ENCODE measurements around the gene PLCB1. TPM values are rescaled to one million over a fixed set of nuclear protein-coding genes. Genes with fewer than 3 reads are reported as not detected.

Gene PLCB1
- total and polyA plus RNA-seq, 2 experiments from 2014 or later, result 6.7 to 20.5 TPM

DNA sequence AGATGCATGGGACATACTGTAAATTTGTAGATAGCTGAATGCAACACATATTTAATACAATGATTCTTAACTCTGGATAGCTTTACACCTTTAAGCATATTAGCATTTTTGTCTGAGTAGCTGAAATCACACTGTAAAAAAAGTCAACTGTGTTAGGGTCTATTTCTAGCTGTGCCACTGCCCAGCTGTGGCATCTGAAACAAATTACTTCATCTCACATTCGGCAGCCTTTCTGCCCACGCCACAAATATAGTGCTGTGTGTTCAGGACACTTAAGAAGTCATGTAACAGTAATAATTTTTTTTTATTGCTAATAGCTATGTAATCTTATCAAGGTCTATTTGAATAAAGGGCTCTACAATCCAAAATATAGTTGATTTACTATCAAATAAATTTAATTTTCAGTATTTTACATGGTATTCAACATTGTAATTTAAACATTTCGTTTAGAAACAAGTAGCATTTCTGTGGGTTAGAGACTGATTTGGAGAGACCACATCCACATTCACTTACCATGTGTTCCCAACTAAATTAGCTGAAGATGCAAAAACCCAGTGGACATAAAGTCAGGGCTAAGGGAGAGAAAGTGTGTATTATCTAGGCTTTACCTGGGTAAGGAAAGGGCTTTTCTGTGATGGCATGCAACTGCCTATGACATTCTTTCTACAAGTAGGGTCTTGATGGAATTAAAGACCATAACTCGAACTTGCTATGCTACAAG, 276.7 kb downstream of the PLCB1 start:
- no peak overlapping the region for H3K27ac ChIP-seq
- H3K4me1 ChIP-seq (ENCODE audit: insufficient read depth), result peaks cover 3% of the 10 kb centered on the region
- H3K79me2 ChIP-seq, result no peaks in the 10 kb centered on the region
- no peak for TF ChIP-seq EZH2phosphoT487 (IDR thresholded peaks at IDR 0.05; ENCODE audit: low read depth, severe bottlenecking, unreplicated experiment)
- TF ChIP-seq, protein P1, sequence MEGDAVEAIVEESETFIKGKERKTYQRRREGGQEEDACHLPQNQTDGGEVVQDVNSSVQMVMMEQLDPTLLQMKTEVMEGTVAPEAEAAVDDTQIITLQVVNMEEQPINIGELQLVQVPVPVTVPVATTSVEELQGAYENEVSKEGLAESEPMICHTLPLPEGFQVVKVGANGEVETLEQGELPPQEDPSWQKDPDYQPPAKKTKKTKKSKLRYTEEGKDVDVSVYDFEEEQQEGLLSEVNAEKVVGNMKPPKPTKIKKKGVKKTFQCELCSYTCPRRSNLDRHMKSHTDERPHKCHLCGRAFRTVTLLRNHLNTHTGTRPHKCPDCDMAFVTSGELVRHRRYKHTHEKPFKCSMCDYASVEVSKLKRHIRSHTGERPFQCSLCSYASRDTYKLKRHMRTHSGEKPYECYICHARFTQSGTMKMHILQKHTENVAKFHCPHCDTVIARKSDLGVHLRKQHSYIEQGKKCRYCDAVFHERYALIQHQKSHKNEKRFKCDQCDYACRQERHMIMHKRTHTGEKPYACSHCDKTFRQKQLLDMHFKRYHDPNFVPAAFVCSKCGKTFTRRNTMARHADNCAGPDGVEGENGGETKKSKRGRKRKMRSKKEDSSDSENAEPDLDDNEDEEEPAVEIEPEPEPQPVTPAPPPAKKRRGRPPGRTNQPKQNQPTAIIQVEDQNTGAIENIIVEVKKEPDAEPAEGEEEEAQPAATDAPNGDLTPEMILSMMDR (IDR thresholded peaks at IDR 0.05; ENCODE audit: poor library complexity), result no peak
- no peak for TF ChIP-seq EZH2 (IDR thresholded peaks at IDR 0.05; ENCODE audit: borderline replicate concordance)
- no peaks in the 10 kb centered on the region for H3K36me3 ChIP-seq (replicated peaks; ENCODE audit: insufficient read depth, low read depth)
- no peak overlapping the region for H3K4me3 ChIP-seq
- no peaks in the 10 kb centered on the region for H4K20me1 ChIP-seq (ENCODE audit: insufficient read depth, poor library complexity, severe bottlenecking)
- H3K4me2 ChIP-seq, result no peak overlapping the region
- DNase-seq (ENCODE audit: low spot score), result no peak
- no peaks in the 10 kb centered on the region for H3K27me3 ChIP-seq
- no peaks in the 10 kb centered on the region for H3K9me3 ChIP-seq (ENCODE audit: low read depth)
- no peaks in the 10 kb centered on the region for H3K9me2 ChIP-seq (replicated peaks; ENCODE audit: insufficient read depth)
- no peak overlapping the region for H2AFZ ChIP-seq
- WGBS (ENCODE audit: low lambda C conversion rate, missing lambda C conversion rate), result 84% methylated on average over 4 of the region's 4 CpGs

DNA sequence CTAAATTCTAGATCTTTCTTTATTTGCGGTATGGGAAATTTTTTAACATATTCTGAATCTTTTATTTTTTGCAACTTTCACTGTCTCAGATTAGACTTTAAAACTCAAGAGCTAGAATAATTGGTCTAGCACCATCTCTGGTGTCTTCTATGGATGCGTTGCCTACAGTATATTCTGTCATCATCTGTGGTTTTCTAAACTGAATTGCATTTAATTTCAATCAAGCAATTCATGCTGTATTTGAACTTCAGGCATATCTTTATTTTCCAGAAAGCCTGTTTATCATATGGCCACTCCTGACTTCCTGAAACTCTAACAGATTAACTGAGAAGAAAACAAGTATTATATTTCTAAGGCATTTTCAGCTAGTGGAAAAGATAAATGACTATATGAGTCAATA, 281.6 kb downstream of the PLCB1 start:
- TF ChIP-seq, protein P1 (IDR thresholded peaks at IDR 0.05; ENCODE audit: poor library complexity), result no peak
- TF ChIP-seq EZH2 (IDR thresholded peaks at IDR 0.05; ENCODE audit: borderline replicate concordance) (no peak), EZH2phosphoT487 (IDR thresholded peaks at IDR 0.05; ENCODE audit: low read depth, severe bottlenecking, unreplicated experiment) (no peak)
- H2AFZ ChIP-seq, result no peak overlapping the region
- 97% methylated on average over 2 of the region's 2 CpGs for WGBS (ENCODE audit: low lambda C conversion rate, missing lambda C conversion rate)

DNA sequence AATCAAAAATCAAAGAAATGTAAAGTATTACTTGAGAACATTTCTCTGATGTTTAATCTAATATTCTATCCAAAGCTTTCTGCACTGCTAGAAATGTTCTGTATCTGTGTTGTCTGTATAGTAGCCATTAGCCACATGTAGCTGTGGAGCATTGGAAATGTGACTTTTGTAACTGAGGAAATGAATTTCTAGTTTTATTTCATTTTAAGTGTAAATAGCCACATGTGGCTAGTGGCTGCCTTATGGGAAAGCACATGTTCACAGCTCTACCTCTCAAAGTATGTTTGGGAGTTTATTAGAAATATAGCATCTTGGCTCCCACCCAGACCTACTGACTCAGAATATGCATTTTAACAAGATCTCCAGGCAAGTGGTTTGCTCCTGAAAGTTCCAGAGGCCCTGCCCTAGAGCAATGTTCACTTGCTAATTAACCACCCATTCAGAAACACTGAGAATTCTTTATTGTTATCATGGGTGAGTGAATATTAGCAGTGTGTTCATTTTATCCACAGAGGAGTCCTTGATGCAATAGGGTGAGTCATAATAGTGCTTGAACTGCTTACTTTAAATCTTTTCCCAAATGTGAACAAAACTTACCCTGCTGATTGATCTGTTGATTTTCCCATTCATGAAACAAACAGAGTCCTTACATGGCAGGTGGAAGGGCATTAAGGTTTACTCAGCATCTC, 282.7 kb downstream of the PLCB1 start:
- no peaks in the 10 kb centered on the region for H3K79me2 ChIP-seq
- no peaks in the 10 kb centered on the region for H3K9me3 ChIP-seq (ENCODE audit: low read depth)
- TF ChIP-seq EZH2phosphoT487 (IDR thresholded peaks at IDR 0.05; ENCODE audit: low read depth, severe bottlenecking, unreplicated experiment) (no peak), EZH2 (IDR thresholded peaks at IDR 0.05; ENCODE audit: borderline replicate concordance) (no peak)
- TF ChIP-seq, protein P1 (IDR thresholded peaks at IDR 0.05; ENCODE audit: poor library complexity), result no peak
- H3K9me2 ChIP-seq (replicated peaks; ENCODE audit: insufficient read depth), result no peaks in the 10 kb centered on the region
- H3K4me2 ChIP-seq, result no peak overlapping the region
- H3K27ac ChIP-seq, result no peak overlapping the region
- no peak overlapping the region for H2AFZ ChIP-seq
- H3K36me3 ChIP-seq (replicated peaks; ENCODE audit: insufficient read depth, low read depth), result no peaks in the 10 kb centered on the region
- H4K20me1 ChIP-seq (ENCODE audit: insufficient read depth, poor library complexity, severe bottlenecking), result no peaks in the 10 kb centered on the region
- no peaks in the 10 kb centered on the region for H3K4me1 ChIP-seq (ENCODE audit: insufficient read depth)
- no peak for DNase-seq (ENCODE audit: low spot score)
- H3K27me3 ChIP-seq, result no peaks in the 10 kb centered on the region
- H3K4me3 ChIP-seq, result no peak overlapping the region

More for the DNA sequence above, 281.6 kb downstream of the PLCB1 start:
- H3K4me3 ChIP-seq, result no peak overlapping the region
- no peaks in the 10 kb centered on the region for H3K4me1 ChIP-seq (ENCODE audit: insufficient read depth)
- H3K27me3 ChIP-seq, result no peaks in the 10 kb centered on the region
- no peaks in the 10 kb centered on the region for H3K9me2 ChIP-seq (replicated peaks; ENCODE audit: insufficient read depth)
- no peaks in the 10 kb centered on the region for H4K20me1 ChIP-seq (ENCODE audit: insufficient read depth, poor library complexity, severe bottlenecking)
- no peaks in the 10 kb centered on the region for H3K36me3 ChIP-seq (replicated peaks; ENCODE audit: insufficient read depth, low read depth)
- no peaks in the 10 kb centered on the region for H3K79me2 ChIP-seq
- H3K27ac ChIP-seq, result no peak overlapping the region
- DNase-seq (ENCODE audit: low spot score), result no peak
- no peak overlapping the region for H3K4me2 ChIP-seq
- H3K9me3 ChIP-seq (ENCODE audit: low read depth), result no peaks in the 10 kb centered on the region

Measured in hepatocyte (in vitro differentiated cells).